BLaER1 treated with 17β-estradiol and CSF1 and Interleukin-3, amounts not matched to agents 10 nM and 100 nM (cell line): ENCODE data around the gene DTX3.

Experiments
- H3K27ac ChIP-seq, 11 experiments: shearing (Covaris generic); formaldehyde crosslinking; 2 replicates each; pipeline ENCODE4 v1.8.1; 2022
- H3K27me3 ChIP-seq, 11 experiments: shearing (Covaris generic); formaldehyde crosslinking; 2 replicates each; pipeline ENCODE4 v1.8.1; 2022
- H3K36me3 ChIP-seq, 11 experiments: shearing (Covaris generic); formaldehyde crosslinking; 2 replicates each; pipeline ENCODE4 v1.8.1; 2022
- H3K4me1 ChIP-seq, 10 experiments: shearing (Covaris generic); formaldehyde crosslinking; 2 replicates each; pipeline ENCODE4 v1.8.1; 2022
- H3K4me2 ChIP-seq, 11 experiments: shearing (Covaris generic); formaldehyde crosslinking; 2 replicates each; pipeline ENCODE4 v1.8.1; 2022
- H3K4me3 ChIP-seq, 10 experiments: shearing (Covaris generic); formaldehyde crosslinking; 2 replicates each; pipeline ENCODE4 v1.8.1; 2022
- H3K9ac ChIP-seq, 11 experiments: shearing (Covaris generic); formaldehyde crosslinking; 2 replicates each; pipeline ENCODE4 v1.8.1; 2022
- H3K9me3 ChIP-seq, 11 experiments: shearing (Covaris generic); formaldehyde crosslinking; replicated peaks in 1 of 11; 2 replicates each; pipeline ENCODE4 v1.8.1; 2022
- H4K20me1 ChIP-seq, 11 experiments: shearing (Covaris generic); formaldehyde crosslinking; 2 replicates each; pipeline ENCODE4 v1.8.1; 2022
- Cebpa-rat ChIP-seq, 11 experiments: shearing (Covaris generic); IDR thresholded peaks; 2 replicates each; pipeline ENCODE4 v1.8.1; 2022

Gene DTX3

DNA sequence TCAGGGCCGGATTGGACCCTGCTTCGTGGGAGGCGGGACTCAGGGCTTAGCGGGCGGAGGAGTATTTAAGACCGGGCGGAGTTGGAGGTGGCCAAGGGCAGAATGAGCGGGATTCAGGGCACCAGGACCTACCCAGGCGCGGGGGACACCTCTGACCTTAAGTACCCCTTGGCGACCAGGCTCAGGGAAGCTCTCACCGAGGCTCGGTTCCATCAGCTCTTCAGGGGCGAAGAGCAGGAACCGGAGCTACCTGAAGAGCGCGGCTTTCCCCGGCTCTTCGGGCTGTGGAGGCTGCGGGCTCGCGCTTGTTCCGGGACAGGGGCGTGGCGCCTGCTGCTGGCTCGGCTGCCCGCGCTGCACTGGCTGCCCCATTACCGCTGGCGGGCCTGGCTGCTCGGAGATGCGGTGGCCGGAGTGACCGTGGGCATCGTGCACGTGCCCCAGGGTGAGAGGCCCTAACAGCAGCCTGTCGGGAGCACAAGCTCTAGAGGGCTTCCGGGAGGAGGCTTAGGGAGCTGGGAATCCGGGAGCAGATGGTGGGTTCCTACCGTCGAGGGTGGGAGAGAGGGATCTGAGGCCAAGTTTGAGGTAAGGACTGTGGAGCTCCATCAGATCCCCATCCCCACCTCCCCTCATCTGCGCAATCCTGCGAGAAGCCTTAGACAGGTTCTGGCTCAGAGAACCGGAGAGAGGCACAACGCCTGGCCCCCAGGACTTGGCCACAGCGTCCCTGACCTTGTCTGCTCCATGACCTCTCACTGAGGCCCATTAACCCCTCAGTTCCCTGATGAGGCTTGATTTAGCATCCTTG is 15.0 kb downstream of the DTX3 start:
- Histone ChIP-seq H3K4me3 (no peak overlapping the region; a peak in 1 of 20 replicates), H3K27ac (no peak overlapping the region), H3K27me3 (peaks cover 71 to 80% (median 75%) of the 10 kb centered on the region in 11 experiments), H4K20me1 (peaks cover 0 to 34% (median 17%) of the 10 kb centered on the region in 11 experiments; a peak in 13 of 22 replicates), H3K9ac (no peak overlapping the region), H3K9me3 (peaks cover 0 to 7% (median 0%) of the 10 kb centered on the region in 11 experiments; a peak in 2 of 22 replicates), H3K4me1 (peaks cover 23 to 42% (median 37%) of the 10 kb centered on the region in 10 experiments), H3K36me3 (0 out of 22 replicates have a peak, but pooled peaks cover 0 to 4% (median 0%) of the 10 kb centered on the region in 11 experiments), H3K4me2 (no peak overlapping the region)
- no peak for TF ChIP-seq Cebpa-rat (IDR thresholded peaks at IDR 0.05)

DNA sequence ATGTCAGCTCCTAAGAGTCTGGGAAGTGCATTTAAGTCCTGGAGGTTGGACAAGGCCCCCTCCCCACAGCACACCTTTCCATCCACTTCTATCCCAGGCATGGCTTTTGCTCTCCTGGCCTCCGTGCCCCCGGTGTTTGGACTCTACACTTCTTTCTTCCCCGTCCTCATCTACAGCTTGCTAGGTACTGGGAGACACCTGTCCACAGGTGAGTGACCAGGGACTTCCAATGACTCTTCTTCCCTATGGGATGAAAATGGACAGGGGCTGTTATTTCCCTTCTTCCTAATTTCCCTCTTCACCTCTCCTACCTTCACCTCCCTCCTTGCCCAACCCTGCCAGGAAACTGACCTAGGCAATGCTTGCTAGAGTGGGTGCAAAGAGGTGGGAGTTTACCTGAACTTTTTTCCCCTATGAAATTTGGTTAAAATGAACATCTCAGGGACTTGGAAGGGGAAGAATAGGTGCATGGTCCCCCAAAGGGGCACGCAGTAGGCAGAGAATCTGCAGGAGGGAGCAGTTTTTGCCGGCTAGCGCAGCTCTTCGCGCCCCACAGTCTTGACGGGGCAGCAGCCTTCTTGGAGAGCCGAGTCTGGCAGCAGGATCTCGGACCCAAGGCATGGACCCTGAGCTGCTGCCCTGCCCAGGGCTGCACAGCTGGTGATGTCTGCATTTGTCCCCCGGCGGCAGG is 15.8 kb downstream of the DTX3 start:
- H3K4me1 ChIP-seq: peaks cover 18 to 37% (median 32%) of the 10 kb centered on the region in 10 experiments

DNA sequence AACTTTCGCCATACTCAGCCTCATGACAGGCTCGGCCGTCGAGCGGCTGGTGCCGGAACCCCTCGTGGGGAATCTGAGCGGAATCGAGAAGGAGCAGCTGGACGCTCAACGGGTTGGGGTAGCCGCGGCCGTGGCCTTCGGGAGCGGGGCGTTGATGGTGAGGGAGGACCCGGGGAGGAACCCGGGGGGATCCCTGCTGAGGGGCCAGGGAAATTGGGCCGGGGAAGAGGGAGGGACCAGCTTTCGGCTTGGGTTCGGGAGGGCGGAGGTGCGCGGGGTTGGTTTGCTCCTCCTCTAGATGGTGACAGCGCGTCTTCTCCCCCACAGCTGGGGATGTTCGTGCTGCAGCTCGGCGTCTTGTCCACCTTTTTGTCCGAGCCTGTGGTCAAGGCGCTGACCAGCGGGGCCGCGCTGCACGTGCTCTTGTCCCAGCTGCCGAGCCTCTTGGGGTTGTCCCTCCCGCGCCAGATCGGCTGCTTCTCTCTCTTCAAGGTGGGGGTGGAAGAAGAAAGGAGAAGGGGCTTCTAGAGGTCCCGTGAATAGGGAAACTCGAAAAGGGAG is 16.4 kb downstream of the DTX3 start:
- peaks cover 0 to 34% (median 17%) of the 10 kb centered on the region in 11 experiments; a peak in 13 of 22 replicates for H4K20me1 ChIP-seq
- peaks cover 85 to 94% (median 89%) of the 10 kb centered on the region in 11 experiments for H3K27me3 ChIP-seq
- peak overlapping the region; percentile 30 to 89 (median 72) for H3K4me2 ChIP-seq
- 0 out of 22 replicates have a peak, but pooled peaks cover 0 to 4% (median 0%) of the 10 kb centered on the region in 11 experiments for H3K36me3 ChIP-seq
- no peak for TF ChIP-seq Cebpa-rat (IDR thresholded peaks at IDR 0.05)
- H3K4me3 ChIP-seq: peak overlapping the region; percentile 8 to 54 (median 36); a peak in 16 of 20 replicates
- peaks cover 18 to 37% (median 32%) of the 10 kb centered on the region in 10 experiments for H3K4me1 ChIP-seq
- no peak overlapping the region for H3K27ac ChIP-seq
- 0 out of 22 replicates have a peak overlapping the region, but pooled peaks of 1 of the 11 experiments have one; percentile 15 for H3K9ac ChIP-seq
- peaks cover 0 to 7% (median 0%) of the 10 kb centered on the region in 11 experiments; a peak in 2 of 22 replicates for H3K9me3 ChIP-seq

More for the DNA sequence above, 15.8 kb downstream of the DTX3 start:
- Histone ChIP-seq H3K4me3 (peak overlapping the region in 5 of 10 experiments; percentile 8 to 54 (median 38); a peak in 8 of 20 replicates), H3K36me3 (0 out of 22 replicates have a peak, but pooled peaks cover 0 to 4% (median 0%) of the 10 kb centered on the region in 11 experiments), H3K4me2 (peak overlapping the region; percentile 30 to 89 (median 72); a peak in 21 of 22 replicates), H3K27me3 (peaks cover 78 to 88% (median 83%) of the 10 kb centered on the region in 11 experiments), H4K20me1 (peaks cover 0 to 34% (median 17%) of the 10 kb centered on the region in 11 experiments; a peak in 13 of 22 replicates), H3K27ac (no peak overlapping the region), H3K9ac (no peak overlapping the region), H3K9me3 (peaks cover 0 to 7% (median 0%) of the 10 kb centered on the region in 11 experiments; a peak in 2 of 22 replicates)
- TF ChIP-seq Cebpa-rat (IDR thresholded peaks at IDR 0.05): no peak

DNA sequence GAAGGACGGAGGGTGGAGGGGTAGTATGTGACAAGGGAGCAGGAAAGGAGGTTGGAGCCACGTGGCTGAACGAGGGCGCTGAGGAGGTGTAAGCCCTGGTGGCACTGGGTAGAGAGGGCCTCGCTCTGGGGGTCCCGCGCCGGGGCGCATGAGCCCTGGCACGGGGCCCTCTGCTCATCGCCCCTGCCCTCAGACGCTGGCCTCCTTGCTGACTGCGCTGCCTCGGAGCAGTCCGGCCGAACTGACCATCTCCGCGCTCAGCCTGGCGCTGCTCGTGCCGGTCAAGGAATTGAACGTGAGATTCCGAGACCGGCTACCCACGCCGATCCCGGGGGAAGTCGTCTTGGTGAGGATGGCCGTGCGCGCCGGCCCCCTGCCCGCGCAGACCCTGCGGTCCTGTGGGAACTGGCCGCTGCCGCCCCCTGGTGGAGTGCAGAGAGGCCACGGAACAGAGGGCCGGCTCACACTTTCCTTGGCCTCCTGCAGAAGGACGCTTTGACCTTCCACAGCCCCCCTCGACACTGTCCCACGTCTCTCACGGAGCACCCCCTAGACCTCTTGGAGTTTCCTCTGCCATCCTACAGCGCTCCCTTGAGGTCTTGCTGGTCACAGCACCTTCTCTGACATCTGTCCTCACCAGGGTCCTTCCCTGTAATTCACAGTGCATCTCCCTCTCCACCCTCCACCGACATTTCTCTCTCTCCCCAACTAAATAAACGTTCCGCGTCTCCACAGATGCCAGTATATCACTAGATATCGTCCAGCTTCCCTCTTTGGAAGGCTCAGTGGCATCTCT is 17.1 kb downstream of the DTX3 start:
- no peak for TF ChIP-seq Cebpa-rat (IDR thresholded peaks at IDR 0.05)
- Histone ChIP-seq H3K4me3 (peak overlapping the region; percentile 8 to 54 (median 36); a peak in 16 of 20 replicates), H3K9ac (0 out of 22 replicates have a peak overlapping the region, but pooled peaks of 2 of the 11 experiments have one; percentile 11 to 15), H3K27me3 (peaks cover 91 to 97% (median 96%) of the 10 kb centered on the region in 11 experiments), H3K4me1 (peaks cover 18 to 32% (median 26%) of the 10 kb centered on the region in 10 experiments), H3K9me3 (peaks cover 0 to 9% (median 0%) of the 10 kb centered on the region in 11 experiments; a peak in 2 of 22 replicates), H3K36me3 (no peaks in the 10 kb centered on the region), H3K27ac (no peak overlapping the region), H3K4me2 (peak overlapping the region; percentile 30 to 89 (median 72)), H4K20me1 (peaks cover 0 to 36% (median 19%) of the 10 kb centered on the region in 11 experiments; a peak in 13 of 22 replicates)

DNA sequence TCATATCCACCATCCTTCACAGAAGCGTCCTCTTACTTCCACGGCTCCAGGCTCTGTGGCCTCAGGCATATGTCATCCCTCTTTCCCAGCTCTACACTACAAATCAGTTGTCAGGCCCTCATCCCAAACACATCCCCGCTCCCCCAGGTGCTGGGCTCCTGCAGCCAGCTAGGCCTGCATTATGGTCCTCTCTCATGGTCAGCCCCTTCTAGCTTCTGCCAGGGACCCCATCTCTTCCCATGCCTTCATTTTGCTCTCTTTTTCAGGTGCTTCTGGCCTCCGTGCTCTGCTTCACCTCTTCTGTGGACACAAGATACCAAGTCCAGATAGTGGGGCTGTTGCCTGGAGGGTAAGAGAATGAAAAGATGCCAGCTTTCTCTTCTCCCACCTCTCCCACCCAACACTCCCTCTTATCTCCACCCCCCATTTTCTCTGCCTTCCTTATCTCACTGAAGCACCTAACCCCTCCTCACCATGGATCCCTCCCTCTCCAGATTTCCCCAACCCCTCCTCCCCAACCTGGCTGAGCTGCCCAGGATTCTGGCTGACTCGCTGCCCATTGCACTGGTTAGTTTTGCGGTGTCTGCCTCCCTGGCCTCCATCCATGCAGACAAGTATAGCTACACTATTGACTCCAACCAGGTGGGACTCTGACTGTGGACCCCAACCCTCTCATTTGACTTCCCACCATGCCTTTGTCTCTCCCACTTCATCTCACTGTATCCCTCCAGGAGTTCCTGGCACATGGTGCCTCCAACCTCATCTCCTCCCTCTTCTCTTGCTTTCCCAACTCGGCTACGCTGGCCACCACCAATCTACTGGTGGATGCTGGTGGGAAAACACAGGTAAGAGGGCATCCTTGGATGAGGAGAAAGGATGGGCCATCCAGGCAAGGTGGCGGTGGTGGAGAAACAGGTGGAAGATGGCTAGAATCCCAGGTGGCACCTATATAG is 17.9 kb downstream of the DTX3 start:
- Histone ChIP-seq H3K27me3 (peaks cover 97 to 100% (median 100%) of the 10 kb centered on the region in 11 experiments), H3K4me2 (no peak overlapping the region), H3K36me3 (no peaks in the 10 kb centered on the region)

DNA sequence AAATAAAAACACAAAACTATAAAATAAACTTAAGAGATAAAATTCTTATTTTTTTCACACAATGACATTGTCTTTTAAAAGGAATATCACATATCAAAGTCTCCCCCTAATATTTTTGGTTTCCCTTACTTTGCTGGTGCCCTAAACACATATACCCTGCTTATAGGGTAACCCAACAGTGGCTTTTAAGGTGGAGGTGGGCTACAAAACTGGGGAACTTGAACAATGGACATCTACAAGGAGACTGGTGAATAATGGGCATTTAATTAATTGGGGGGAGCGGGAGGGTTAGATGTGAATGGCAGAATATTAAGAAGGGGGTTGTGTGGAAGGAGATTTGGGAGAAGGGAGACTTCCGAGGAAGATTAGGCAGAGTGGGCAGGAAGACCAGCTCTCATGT is 18.8 kb downstream of the DTX3 start:
- Histone ChIP-seq H3K4me3 (no peak overlapping the region), H3K4me1 (peaks cover 18 to 31% (median 24%) of the 10 kb centered on the region in 10 experiments), H3K9ac (no peak overlapping the region), H3K27me3 (peaks cover 98 to 100% (median 100%) of the 10 kb centered on the region in 11 experiments), H3K4me2 (peak overlapping the region in 2 of 11 experiments; percentile 11 to 43; a peak in 1 of 22 replicates), H3K36me3 (no peaks in the 10 kb centered on the region), H3K27ac (no peak overlapping the region), H3K9me3 (peaks cover 7 to 19% (median 11%) of the 10 kb centered on the region in 11 experiments; a peak in 18 of 22 replicates), H4K20me1 (peaks cover 0 to 38% (median 19%) of the 10 kb centered on the region in 11 experiments; a peak in 13 of 22 replicates)
- TF ChIP-seq Cebpa-rat (IDR thresholded peaks at IDR 0.05): no peak

More for the DNA sequence above, 17.9 kb downstream of the DTX3 start:
- H4K20me1 ChIP-seq: peaks cover 0 to 38% (median 19%) of the 10 kb centered on the region in 11 experiments; a peak in 13 of 22 replicates
- peaks cover 18 to 31% (median 24%) of the 10 kb centered on the region in 10 experiments for H3K4me1 ChIP-seq
- H3K4me3 ChIP-seq: no peak overlapping the region
- TF ChIP-seq Cebpa-rat (IDR thresholded peaks at IDR 0.05): no peak
- 0 out of 22 replicates have a peak overlapping the region, but pooled peaks of 1 of the 11 experiments have one; percentile 11 for H3K9ac ChIP-seq
- H3K9me3 ChIP-seq: peaks cover 0 to 12% (median 3%) of the 10 kb centered on the region in 11 experiments; a peak in 15 of 22 replicates
- no peak overlapping the region for H3K27ac ChIP-seq
